Tibial nerve (tissue), 4 donors: ENCODE data around the gene GPALPP1. TPM values are rescaled to one million over a fixed set of nuclear protein-coding genes. Genes with fewer than 3 reads are reported as not detected.

ENCODE experiments used
- DNase-seq, 2 donors: peaks; one replicate each; pipeline ENCODE4 v3.0.0-alpha.2; 2019; ENCODE audit warnings: low spot score in 2 of 2
- H3K27ac ChIP-seq, 4 donors: fragments of 200-600 bp; sonication (generic) in 3 of 4; one replicate each; pipeline ENCODE4 v1.5.1; 2017 to 2019; ENCODE audit warnings: mild to moderate bottlenecking in 1 of 4
- H3K27me3 ChIP-seq, 2 donors: fragments of 200-600 bp; sonication (generic) in 1 of 2; one replicate each; pipeline versions ENCODE4 v1.5.1 to v1.6.0; 2017 to 2019
- H3K36me3 ChIP-seq, 3 donors: fragments of 200-600 bp; sonication (generic); one replicate each; pipeline ENCODE4 v1.5.1; 2018 to 2019
- H3K4me1 ChIP-seq, 4 donors: fragments of 200-600 bp; sonication (generic) in 3 of 4; one replicate each; pipeline ENCODE4 v1.5.1; 2017 to 2019
- H3K4me3 ChIP-seq, 4 donors: fragments of 200-600 bp; sonication (generic) in 3 of 4; one replicate each; pipeline ENCODE4 v1.5.1; 2017 to 2019; ENCODE audit warnings: mild to moderate bottlenecking in 1 of 4, moderate library complexity in 1 of 4
- H3K9me3 ChIP-seq, 4 donors: fragments of 200-600 bp; sonication (generic) in 3 of 4; one replicate each; pipeline ENCODE4 v1.5.1; 2017 to 2019
- CTCF ChIP-seq, 5 experiments: fragments of 200-600 bp in 3 of 5; fragments of 450-650 bp in 2 of 5; sonication (generic) in 3 of 5; IDR thresholded peaks; one replicate each; pipeline ENCODE4 v1.5.1; 2016 to 2019; ENCODE audit warnings: antibody characterized with exemption in 5 of 5, mild to moderate bottlenecking in 3 of 5, moderate library complexity in 2 of 5
- EP300 ChIP-seq, 2 donors: sonication (generic); formaldehyde crosslinking; IDR thresholded peaks; one replicate each; pipeline ENCODE4 v1.6.1; 2017; ENCODE audit warnings: antibody characterized with exemption in 2 of 2, mild to moderate bottlenecking in 1 of 2
- POLR2A ChIP-seq, 2 donors: fragments of 450-650 bp; IDR thresholded peaks; one replicate each; pipeline ENCODE4 v1.6.1; 2017; ENCODE audit warnings: antibody characterized with exemption in 2 of 2, mild to moderate bottlenecking in 2 of 2, moderate library complexity in 2 of 2
- WGBS, 2 donors: methylation state at CpG; one replicate each; pipeline ENCODE4 v1.1.5; 2018; 5-methylcytosine and 5-hydroxymethylcytosine counted together
- total RNA-seq, 4 donors: library from RNA; depleted of rRNA; stranded (reverse); fragments of >200 nt; gene quantifications; one replicate each; pipeline ENCODE4 v1.1.0, GENCODE V29; 2016

The GPALPP1 gene
- total RNA-seq, 4 donors from 2014 or later = 22.7 to 50.1 (median 30.4) TPM

- TF ChIP-seq CTCF (IDR thresholded peaks at IDR 0.05) (no peak), POLR2A (IDR thresholded peaks at IDR 0.05) (no peak), EP300 (IDR thresholded peaks at IDR 0.05) (no peak)
- H3K4me1 ChIP-seq = peaks cover 0 to 18% (median 3%) of the 10 kb centered on the region in 4 donors
- H3K36me3 ChIP-seq = peaks cover 0 to 65% (median 0%) of the 10 kb centered on the region in 3 donors
- no peak overlapping the region for H3K4me3 ChIP-seq
- DNase-seq = no peak
- H3K27ac ChIP-seq = no peak overlapping the region
- H3K9me3 ChIP-seq = no peaks in the 10 kb centered on the region
- H3K27me3 ChIP-seq = no peaks in the 10 kb centered on the region
- 89 to 93% methylated on average over 3 of the region's 3 CpGs for WGBS, 2 donors
These were observed 13.1 kb upstream of the GPALPP1 start for GRCh38 chr13:44976196-44976595.

- TF ChIP-seq POLR2A (IDR thresholded peaks at IDR 0.05) (no peak), EP300 (IDR thresholded peaks at IDR 0.05) (no peak), CTCF (IDR thresholded peaks at IDR 0.05) (no peak)
- peaks cover 0 to 65% (median 0%) of the 10 kb centered on the region in 3 donors for H3K36me3 ChIP-seq
- H3K27ac ChIP-seq = no peak overlapping the region
- H3K9me3 ChIP-seq = no peaks in the 10 kb centered on the region
- H3K4me3 ChIP-seq = no peak overlapping the region
- 40 to 54% methylated on average over 1 of the region's 1 CpG for WGBS, 2 donors
- H3K4me1 ChIP-seq = peaks cover 0 to 18% (median 3%) of the 10 kb centered on the region in 4 donors
- no peaks in the 10 kb centered on the region for H3K27me3 ChIP-seq
- DNase-seq = no peak
These were observed 12.3 kb upstream of the GPALPP1 start for GRCh38 chr13:44976949-44977583.

- H3K27ac ChIP-seq = no peak overlapping the region
- TF ChIP-seq POLR2A (IDR thresholded peaks at IDR 0.05) = no peak
- no peak for TF ChIP-seq CTCF (IDR thresholded peaks at IDR 0.05)
- TF ChIP-seq EP300 (IDR thresholded peaks at IDR 0.05) = no peak
- H3K9me3 ChIP-seq = no peaks in the 10 kb centered on the region
- H3K4me1 ChIP-seq = peaks cover 0 to 10% (median 1%) of the 10 kb centered on the region in 4 donors
- DNase-seq = no peak
- H3K36me3 ChIP-seq = peaks cover 0 to 65% (median 0%) of the 10 kb centered on the region in 3 donors
- no peak overlapping the region for H3K4me3 ChIP-seq
- WGBS, 2 donors = 96 to 97% methylated on average over 1 of the region's 1 CpG
- no peaks in the 10 kb centered on the region for H3K27me3 ChIP-seq
These were observed 11.0 kb upstream of the GPALPP1 start for GRCh38 chr13:44978328-44978727.

GRCh38 chr13:44989941-44990340, 603 bp downstream of the GPALPP1 start:
- TF ChIP-seq POLR2A (IDR thresholded peaks at IDR 0.05) = no peak
- no peak for TF ChIP-seq EP300 (IDR thresholded peaks at IDR 0.05)
- no peak for TF ChIP-seq CTCF (IDR thresholded peaks at IDR 0.05)
- H3K4me3 ChIP-seq = peak overlapping the region; percentile 77 to 93 (median 84)
- 5 to 6% methylated on average over 10 of the region's 10 CpGs for WGBS, 2 donors
- H3K27ac ChIP-seq = peak overlapping the region; percentile 72 to 88 (median 87)
- peaks cover 0 to 55% (median 20%) of the 10 kb centered on the region in 4 donors for H3K4me1 ChIP-seq
- H3K27me3 ChIP-seq = no peaks in the 10 kb centered on the region
- no peaks in the 10 kb centered on the region for H3K9me3 ChIP-seq
- DNase-seq = no peak
- H3K36me3 ChIP-seq = peaks cover 0 to 15% (median 4%) of the 10 kb centered on the region in 3 donors

GRCh38 chr13:45003417-45003816, 14.1 kb downstream of the GPALPP1 start:
- Histone ChIP-seq H3K4me3 (no peak overlapping the region), H3K27ac (no peak overlapping the region), H3K36me3 (peaks cover 0 to 71% (median 5%) of the 10 kb centered on the region in 3 donors), H3K9me3 (no peaks in the 10 kb centered on the region), H3K4me1 (peaks cover 0 to 4% (median 0%) of the 10 kb centered on the region in 4 donors), H3K27me3 (no peaks in the 10 kb centered on the region)
- DNase-seq = no peak
- no peak for TF ChIP-seq POLR2A (IDR thresholded peaks at IDR 0.05)
- TF ChIP-seq EP300 (IDR thresholded peaks at IDR 0.05) = no peak
- TF ChIP-seq CTCF (IDR thresholded peaks at IDR 0.05) = no peak
